KBM-7 (cell line): ENCODE data around the gene CHSY3.

Experiments
- DNase-seq: peaks from one replicate; pipeline ENCODE4 v3.0.0-alpha.2; 2015
- in situ Hi-C: fragments of 300-500 bp; cut with MboI; formaldehyde crosslinking; loops from 2 replicates; pipeline ENCODE4 v1.14.3; 2020; ENCODE audit warnings: low sequenced_read_pairs, low pct_unique_long_range_greater_than_20kb, mixed read lengths

CHSY3 gene

DNA sequence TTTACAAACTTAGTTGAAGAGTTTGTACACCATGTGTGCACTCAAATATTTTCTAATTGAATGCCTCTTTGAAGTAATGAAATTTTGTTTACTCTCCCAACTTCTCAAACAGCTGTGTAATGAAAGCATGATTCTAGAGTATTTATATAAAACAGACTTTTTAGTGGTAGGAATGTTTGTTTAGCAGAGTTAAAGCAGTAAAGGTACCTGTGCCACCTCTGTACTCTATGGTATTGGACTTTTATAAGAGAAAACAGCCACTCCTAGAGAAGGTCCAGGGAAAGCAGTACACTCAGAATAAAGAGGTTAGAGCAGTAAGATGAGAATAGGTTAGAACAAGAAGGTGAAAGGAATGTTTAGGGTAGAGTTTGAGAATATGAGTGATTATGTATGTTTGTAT lies 163.1 kb downstream of the CHSY3 start:
- DNase-seq: no peak

DNA sequence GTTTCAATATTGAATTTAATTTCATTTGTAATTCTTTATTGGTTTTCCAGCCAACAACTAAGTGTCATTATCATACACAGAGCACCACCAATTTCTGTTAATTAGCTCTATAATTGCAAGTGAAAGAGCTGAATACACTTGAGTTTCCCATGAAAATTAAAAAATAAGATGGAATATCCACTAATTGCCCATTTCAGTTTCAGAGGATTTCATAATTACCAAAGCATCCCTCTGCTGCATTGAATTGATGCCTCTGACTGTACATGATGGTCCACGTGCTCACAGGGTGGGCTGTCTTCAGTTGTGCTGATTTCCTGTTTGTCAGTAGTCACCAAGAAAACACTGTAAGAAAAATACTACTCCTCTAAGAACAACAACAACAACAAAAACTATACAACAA lies 163.8 kb downstream of the CHSY3 start:
- DNase-seq: no peak
- in situ Hi-C loops: no loop called here

More for the DNA sequence above, 163.1 kb downstream of the CHSY3 start:
- in situ Hi-C loops: no loop called here

DNA sequence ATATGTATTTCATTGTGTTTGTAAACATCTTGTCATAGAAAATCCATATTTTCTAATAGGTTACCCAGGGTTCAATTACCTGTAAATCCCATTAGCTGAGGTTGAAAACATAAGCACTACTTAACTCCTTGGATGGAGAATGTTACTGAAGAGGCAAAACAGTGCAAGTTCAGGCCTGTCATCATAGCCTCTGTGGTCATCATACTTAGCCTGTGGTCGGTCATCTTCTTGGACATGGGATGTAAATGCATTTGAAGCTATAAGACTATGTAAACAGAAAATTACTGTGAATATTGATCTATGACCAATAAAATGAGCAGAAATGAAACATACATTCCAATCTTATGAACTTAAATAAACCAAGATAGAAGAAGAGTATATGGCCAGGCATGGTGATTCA lies 164.7 kb downstream of the CHSY3 start:
- in situ Hi-C loops: no loop called here
- DNase-seq: no peak

DNA sequence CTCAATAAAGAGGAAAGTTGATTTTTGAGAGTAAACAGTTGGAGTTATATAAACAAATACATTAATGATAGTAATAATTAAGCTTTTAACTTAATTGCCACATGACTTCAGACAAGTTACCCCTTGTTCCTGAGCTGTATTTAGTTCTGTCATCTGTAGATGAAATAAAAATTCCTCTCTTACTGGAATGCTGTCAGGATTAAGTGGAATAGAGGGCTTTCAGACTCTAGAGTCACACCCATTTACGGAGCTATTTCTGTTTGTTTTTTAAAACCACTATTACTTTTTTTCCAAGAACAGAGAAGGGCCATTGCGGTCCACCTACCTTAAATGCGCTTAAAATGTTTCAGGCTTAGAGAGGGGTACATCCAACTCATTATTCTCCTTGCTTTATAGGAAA lies 170.6 kb downstream of the CHSY3 start:
- in situ Hi-C loops: no loop called here
- DNase-seq: no peak

DNA sequence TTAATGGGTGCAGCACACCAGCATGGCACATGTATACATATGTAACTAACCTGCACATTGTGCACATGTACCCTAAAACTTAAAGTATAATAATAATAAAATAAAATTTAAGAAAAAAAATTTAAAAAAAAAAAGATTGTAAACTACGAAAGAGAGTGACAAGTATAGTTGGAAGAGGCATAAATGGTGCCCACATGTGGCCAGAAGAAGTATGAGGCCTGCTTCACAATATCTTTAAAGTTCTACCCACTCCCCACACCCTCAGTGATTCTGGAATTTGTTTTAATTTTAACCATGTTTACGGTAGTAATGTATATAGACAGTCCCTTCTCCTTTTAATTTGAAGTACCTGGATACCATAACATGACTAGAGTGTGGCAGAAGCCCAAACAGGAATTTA lies 172.7 kb downstream of the CHSY3 start:
- no peak for DNase-seq

DNA sequence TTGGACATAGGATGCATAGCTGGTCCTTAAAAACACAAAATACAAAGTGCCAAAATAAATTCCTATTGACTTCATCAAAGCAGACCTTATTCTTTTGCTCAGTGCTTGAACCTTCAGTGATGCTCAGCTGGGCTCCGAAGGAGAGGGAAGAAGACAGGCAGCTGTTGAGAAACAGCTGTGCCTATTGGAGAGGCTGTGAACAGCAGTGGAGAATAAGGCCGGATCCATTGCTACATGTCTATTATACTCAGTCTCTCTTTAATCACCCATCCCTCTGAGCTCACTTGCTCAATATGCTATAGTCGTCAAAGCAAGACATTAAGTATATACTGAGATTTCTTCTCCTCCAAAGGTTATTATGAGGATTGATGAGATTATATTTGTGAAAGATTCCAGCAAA lies 174.4 kb downstream of the CHSY3 start:
- in situ Hi-C loops: no loop called here
- no peak for DNase-seq

More for the DNA sequence above, 172.7 kb downstream of the CHSY3 start:
- in situ Hi-C loops: no loop called here

DNA sequence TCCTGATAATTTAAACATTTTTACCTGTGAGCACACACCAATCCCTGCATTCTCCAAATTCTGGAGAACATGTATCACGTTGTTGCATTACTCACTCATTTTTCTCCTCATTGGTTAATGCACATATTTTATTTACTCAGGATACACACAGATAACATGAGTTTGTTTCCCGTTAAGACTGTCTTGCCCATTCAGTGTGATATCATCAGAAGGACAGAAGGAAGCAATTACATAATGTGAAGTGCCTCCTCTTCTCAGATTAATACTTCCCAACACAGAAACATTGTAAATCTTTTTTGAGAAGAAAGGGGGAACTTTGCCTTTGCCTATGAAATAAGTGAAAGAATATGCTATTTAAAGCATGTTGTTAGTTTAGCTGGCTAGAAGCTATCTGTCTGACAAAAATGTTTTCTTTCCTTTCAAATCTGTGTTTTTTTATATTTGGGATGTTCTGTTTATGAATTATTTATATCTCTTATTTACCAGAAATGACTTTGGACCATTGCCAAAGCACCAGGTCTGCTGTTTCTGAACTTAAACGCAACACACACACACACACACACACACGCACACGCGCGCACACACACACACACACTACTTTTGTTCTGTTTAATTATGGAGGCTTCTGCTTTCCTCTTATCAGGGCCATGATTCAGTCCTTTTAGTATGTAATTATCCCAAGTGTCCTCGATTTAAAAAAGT lies 186.5 kb downstream of the CHSY3 start:
- in situ Hi-C loops: no loop called here

DNA sequence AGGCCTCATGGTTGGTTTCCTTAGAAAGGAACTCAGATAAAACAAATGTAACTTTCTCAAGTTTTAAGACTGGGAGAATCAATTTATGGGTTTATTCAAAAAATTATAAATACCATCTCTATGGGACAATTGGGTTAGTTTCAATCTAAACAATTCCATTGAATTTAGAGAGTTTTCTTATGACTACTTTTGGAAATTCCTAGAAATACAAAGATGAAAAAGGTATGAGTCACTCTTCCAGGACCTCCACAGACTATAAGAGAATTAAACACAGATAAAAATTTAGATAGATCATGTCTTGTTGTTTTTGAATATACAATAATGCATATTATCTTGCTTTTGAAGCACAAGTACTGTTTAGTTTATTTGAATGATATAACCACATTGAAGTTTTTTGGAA lies 188.7 kb downstream of the CHSY3 start:
- no peak for DNase-seq
- in situ Hi-C loops: no loop called here

More for the DNA sequence above, 186.5 kb downstream of the CHSY3 start:
- DNase-seq: no peak

DNA sequence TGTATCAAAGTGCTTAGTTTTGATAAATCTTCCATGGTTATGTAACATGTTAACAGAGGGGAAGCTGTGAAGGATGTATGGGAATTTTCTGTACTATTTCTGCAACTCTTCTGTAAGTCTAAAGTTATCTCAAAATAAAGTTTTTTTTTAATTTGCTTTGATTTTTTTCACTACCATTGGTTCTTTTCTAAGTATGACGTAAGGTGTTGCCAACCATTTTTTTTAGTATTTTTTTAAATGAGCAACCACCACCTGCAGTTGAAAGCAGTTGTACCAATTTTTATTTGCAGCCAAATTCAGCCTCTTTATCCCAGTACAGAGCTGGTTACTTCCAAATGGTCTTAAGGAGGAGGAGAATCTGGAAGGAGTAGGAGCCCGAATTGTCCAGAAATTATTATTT lies 192.2 kb downstream of the CHSY3 start:
- DNase-seq: no peak
- in situ Hi-C loops: no loop called here

DNA sequence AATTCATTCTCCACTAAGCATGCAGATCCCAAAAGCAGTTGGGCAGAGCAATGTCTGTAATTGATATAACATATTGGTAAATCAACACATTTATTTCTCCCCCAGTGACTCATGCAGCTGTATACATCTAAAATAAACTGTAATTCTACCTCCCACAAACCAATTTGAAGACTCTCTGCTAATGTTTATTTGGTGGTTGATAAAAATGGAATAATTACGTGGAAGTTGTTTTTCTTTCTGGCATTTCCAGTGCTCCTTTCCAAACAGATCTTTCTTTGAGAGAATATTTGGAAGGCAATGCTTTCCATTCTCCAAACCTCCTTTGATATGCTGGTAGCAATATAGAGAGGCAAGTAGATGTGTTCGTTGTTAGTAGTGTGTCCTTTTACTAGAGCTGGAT lies 194.7 kb downstream of the CHSY3 start:
- in situ Hi-C loops: no loop called here
- no peak for DNase-seq

DNA sequence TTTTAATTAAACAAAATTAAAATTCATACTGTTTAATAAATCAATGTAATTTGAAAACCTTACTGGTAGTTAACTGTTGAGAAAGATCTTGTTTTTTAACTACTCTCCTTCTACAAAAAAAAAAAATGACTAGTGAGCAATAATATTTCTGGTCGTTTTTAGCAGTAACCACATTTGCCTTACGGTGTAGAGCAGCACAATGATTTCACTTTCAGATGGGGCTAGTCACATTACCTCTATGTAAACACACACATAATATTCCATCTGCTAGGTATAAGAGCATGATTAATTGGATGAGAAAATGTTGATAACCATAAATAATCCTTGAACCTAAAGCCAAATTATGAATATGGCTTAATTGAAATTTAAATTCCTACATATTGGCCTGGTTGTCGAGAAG lies 198.1 kb downstream of the CHSY3 start:
- DNase-seq: no peak
- in situ Hi-C loops: no loop called here

DNA sequence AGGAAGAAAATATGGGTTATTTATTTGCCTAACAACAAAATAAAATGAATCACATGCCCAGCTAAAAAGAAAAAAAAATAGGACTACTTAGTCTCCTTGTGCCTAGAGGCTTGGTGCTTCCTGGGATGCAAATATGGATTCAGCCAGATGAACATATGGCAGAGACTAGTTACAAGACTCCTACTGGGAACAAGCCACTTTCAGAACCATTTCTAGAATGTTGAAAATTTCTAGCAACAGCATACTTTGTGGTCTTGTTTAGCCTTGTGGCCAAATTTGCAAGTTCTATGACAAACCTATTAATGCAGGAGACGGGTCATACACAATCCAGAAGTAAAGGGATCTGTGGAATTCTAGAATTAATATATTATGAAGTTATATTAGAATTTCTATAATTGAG lies 198.7 kb downstream of the CHSY3 start:
- DNase-seq: no peak
- in situ Hi-C loops: no loop called here

DNA sequence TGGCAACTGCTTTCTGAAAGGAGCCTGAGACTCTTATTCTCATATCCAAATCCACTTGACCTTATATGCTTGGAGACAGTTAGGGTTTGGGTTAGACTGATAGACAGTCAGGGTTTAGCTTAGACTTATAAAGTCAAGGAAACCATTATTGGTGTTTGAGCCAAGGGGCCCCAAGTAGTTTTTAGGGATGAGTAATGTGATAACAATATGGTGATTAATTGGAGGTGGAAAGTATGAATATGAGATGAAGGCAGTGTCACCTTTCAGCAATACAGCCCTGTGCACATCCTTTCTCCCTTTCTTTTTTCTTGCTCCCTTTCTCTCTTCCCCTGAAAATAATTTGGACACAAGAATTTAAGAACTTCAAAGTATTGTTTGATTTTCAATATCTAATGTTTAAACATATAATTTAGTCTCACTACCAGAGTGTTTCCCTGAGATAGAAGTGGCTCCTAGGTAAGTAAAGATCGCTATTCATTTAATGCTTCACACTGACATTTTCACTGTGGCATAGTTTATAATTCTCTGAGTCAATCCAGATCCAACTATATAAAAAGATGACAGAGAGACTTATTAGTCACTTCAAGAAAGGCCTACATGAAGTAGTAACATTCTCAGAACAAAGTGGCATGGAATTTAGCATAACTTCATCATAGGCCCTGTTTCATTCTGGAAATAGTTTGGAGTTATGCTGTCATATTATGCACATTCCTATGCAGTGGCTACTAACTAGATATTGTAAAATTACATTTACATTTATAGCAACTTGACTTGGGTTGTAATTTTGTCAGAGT lies 200.8 kb downstream of the CHSY3 start:
- in situ Hi-C loops: no loop called here
- DNase-seq: no peak

DNA sequence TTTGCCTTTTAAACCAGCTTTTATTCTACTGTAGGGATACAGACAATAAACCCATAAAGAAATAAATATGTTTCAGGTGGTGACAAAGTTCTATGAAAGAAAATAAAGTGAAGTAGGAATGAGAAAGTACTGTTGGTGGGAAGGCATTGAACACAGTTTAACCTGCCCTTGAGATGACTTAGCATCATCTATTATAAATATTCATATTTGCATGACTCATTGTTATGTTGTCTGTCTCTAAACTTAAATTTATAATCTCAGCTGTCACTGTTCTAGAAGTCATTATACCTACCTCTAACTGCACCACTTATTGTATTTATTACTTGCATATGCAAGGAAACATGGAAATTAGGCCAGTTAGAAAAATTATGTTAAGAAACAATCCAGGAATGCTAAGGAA lies 202.2 kb downstream of the CHSY3 start:
- in situ Hi-C loops: no loop called here

DNA sequence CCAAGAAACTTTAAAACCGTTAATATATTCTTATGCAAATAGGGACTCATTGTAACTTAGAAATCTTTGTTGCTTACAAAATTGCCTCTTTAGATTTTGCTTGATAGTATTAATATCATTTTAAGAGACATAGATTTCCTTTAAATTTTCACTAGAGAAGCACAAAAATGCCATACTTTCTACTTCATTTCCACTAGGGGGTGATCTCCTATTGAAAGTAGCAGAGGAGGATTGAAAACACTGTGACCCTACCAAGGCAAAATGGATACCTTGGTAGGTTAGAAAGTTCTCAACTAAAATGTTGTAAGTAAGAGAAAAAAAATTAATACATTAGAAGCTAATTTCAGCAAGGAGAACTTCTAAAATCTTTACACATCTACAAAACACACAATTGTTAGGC lies 204.9 kb downstream of the CHSY3 start:
- in situ Hi-C loops: no loop called here
- DNase-seq: peak; percentile 30

More for the DNA sequence above, 202.2 kb downstream of the CHSY3 start:
- DNase-seq: no peak

DNA sequence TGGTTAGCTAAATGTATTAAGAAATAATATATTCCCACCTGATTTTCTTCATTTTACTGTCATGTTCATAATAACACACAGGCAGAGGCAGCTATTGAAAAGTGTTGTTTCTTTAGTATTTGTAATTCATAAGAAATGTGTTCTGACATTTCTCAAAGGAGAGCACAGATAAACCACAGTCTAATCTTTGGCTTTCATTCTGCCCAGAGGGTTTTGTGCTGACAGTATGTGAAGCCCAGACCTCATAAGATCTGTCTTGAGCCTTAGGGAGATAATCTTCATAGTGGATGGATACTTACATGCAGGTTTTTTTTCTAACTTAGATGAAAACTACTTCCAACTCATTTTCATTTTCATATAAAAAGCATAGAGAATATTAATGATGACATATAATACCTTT lies 206.1 kb downstream of the CHSY3 start:
- in situ Hi-C loops: no loop called here
- no peak for DNase-seq

DNA sequence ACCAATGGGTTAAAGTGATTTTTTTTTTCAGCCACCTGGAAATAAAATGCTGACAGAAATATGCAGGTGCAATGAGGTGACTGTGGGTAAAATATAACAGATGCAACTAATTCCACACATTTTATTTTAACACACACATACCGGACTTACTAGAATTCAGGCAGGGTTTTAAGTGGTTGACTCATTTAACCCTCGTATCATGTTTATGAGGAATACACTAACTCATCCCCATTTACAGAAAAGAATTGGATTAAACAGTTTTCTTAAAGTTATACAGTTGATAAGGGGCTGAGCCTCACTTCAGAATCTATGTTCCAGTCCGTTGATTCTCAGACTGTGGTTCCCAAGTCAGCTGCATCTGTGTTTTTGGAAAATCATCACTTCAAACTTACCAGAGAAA lies 207.5 kb downstream of the CHSY3 start:
- in situ Hi-C loops: no loop called here

DNA sequence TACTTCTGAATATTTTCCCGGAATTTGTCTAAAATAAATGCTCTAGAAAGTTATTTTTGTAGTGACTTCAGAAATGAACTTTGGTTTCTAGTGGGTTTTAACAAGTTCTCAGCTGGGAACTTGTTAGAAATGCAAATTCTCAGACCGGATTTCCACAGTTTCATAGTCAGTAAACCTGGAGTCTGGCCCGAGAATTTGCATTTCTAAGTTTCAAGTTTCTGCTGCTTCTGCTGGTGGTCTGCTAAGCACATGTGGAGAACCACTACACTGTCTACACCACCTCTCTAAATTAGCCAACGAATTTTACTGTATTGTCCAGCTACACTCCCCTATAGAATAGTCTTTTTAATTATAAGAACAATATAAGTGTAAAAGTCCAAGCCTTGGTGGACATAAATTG lies 208.0 kb downstream of the CHSY3 start:
- no peak for DNase-seq
- in situ Hi-C loops: no loop called here

More for the DNA sequence above, 207.5 kb downstream of the CHSY3 start:
- DNase-seq: no peak

DNA sequence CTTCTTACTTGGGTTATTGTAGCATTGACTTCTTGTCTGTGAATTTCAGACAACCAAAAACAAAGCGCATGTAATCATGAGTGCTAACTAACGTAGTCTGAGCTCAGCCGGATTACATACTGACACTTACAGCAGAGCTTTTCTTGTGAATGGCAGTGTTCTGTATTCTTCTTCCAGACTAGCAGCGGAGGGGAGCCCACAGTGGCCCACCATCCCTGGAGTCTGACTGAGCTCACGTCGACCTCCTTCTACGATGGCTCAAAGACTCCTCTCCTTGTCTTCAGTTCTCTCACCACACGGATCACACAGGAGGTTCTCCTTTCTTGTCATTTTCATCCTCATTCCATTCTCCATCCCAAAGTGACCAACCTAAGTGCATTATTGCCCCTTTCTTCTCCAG lies 211.4 kb downstream of the CHSY3 start:
- in situ Hi-C loops: no loop called here
- DNase-seq: no peak

DNA sequence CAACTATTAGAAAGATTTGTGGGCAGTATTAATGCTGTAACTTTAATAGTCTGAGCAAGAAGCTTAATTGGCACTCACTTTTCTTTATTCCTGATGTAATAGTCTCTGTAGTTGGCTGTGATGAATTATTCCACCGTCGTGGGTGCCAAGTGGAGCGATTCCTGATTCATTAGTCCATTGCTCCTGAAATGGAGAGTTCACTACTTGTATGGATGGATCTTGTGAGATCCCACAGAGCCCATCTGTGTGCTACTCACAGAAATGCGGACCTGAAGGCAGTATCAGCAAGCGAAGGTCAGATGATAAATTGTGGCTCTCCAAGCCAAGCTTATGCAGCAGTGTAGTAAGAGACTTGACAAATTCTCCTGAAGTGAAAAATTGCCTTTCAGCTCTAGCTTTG lies 212.2 kb downstream of the CHSY3 start:
- in situ Hi-C loops: no loop called here
- DNase-seq: no peak

DNA sequence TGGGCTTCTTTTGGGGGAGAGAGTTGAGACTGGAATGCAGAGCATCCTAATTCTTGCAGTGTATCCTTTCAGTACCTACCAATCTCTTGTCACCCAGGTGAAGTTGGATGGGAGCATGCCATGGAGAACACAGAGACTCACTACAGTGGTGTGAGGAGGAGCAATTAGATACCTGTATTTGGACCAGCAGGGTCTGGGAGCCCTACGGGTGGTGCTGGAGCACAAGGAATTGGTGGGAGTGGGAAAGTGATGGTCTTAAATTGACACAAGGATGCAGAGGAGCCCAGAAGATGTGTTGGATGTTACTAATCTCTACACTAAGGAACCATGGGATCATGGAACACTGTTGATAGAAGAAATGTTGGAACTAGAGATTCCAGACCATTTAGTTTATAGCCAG lies 212.7 kb downstream of the CHSY3 start:
- no peak for DNase-seq
- in situ Hi-C loops: no loop called here
